ENCODE results near the gene ECI1. TPM values are rescaled to one million over a fixed set of nuclear protein-coding genes. Genes with fewer than 3 reads are reported as not detected.
"Not testable (repeated sequence)": the region's sequence is repeated elsewhere in the genome, so short reads cannot be mapped to it uniquely, and the experiment has no call there.

The ECI1 gene
- total RNA-seq, 1 donor from 2014 or later = 50.9 TPM

GRCh38 chr16:2204416-2205103 lies 46.8 kb downstream of the ECI1 start:
- Mint-ChIP-seq H3K36me3 (ENCODE audit: unreplicated experiment) (peaks cover 5% of the 10 kb centered on the region), H3K27me3 (ENCODE audit: unreplicated experiment) (peaks cover 16% of the 10 kb centered on the region), H3K27ac (ENCODE audit: unreplicated experiment) (peak overlapping the region; percentile 4), H3K4me3 (ENCODE audit: unreplicated experiment) (peak overlapping the region; percentile 82), H3K9me3 (ENCODE audit: unreplicated experiment) (peaks cover 15% of the 10 kb centered on the region), H3K4me1 (ENCODE audit: low read depth, unreplicated experiment) (peaks cover 8% of the 10 kb centered on the region)
- no peak for DNase-seq
- no peak for TF ChIP-seq CTCF (IDR thresholded peaks at IDR 0.05; ENCODE audit: partially characterized antibody, unreplicated experiment)

GRCh38 chr16:2203119-2203688 lies 48.2 kb downstream of the ECI1 start:
- peaks cover 15% of the 10 kb centered on the region for H3K9me3 Mint-ChIP-seq (ENCODE audit: unreplicated experiment)
- H3K4me3 Mint-ChIP-seq (ENCODE audit: unreplicated experiment) = peak overlapping the region; percentile 49
- not testable (repeated sequence) for H3K27ac Mint-ChIP-seq (ENCODE audit: unreplicated experiment)

GRCh38 chr16:2200313-2200712 lies 51.1 kb downstream of the ECI1 start:
- H3K4me3 Mint-ChIP-seq (ENCODE audit: unreplicated experiment) = no peak overlapping the region
- peaks cover 20% of the 10 kb centered on the region for H3K27me3 Mint-ChIP-seq (ENCODE audit: unreplicated experiment)
- no peak for TF ChIP-seq CTCF (IDR thresholded peaks at IDR 0.05; ENCODE audit: partially characterized antibody, unreplicated experiment)
- no peak for DNase-seq
- H3K4me1 Mint-ChIP-seq (ENCODE audit: low read depth, unreplicated experiment) = peaks cover 2% of the 10 kb centered on the region
- H3K9me3 Mint-ChIP-seq (ENCODE audit: unreplicated experiment) = peaks cover 8% of the 10 kb centered on the region
- H3K36me3 Mint-ChIP-seq (ENCODE audit: unreplicated experiment) = peaks cover 5% of the 10 kb centered on the region
- H3K27ac Mint-ChIP-seq (ENCODE audit: unreplicated experiment) = no peak overlapping the region

More at GRCh38 chr16:2203119-2203688, 48.2 kb downstream of the ECI1 start:
- not testable (repeated sequence) for DNase-seq; H3K4me1 Mint-ChIP-seq (ENCODE audit: low read depth, unreplicated experiment); H3K36me3 Mint-ChIP-seq (ENCODE audit: unreplicated experiment)
- peaks cover 22% of the 10 kb centered on the region for H3K27me3 Mint-ChIP-seq (ENCODE audit: unreplicated experiment)

- no peak for TF ChIP-seq CTCF (IDR thresholded peaks at IDR 0.05; ENCODE audit: partially characterized antibody, unreplicated experiment)
- peaks cover 5% of the 10 kb centered on the region for H3K36me3 Mint-ChIP-seq (ENCODE audit: unreplicated experiment)
- no peak overlapping the region for H3K27ac Mint-ChIP-seq (ENCODE audit: unreplicated experiment)
- peaks cover 2% of the 10 kb centered on the region for H3K4me1 Mint-ChIP-seq (ENCODE audit: low read depth, unreplicated experiment)
- H3K27me3 Mint-ChIP-seq (ENCODE audit: unreplicated experiment) = peaks cover 21% of the 10 kb centered on the region
- no peak for DNase-seq
- H3K9me3 Mint-ChIP-seq (ENCODE audit: unreplicated experiment) = peaks cover 8% of the 10 kb centered on the region
- H3K4me3 Mint-ChIP-seq (ENCODE audit: unreplicated experiment) = no peak overlapping the region
These were observed 51.7 kb downstream of the ECI1 start for GRCh38 chr16:2199621-2200139.

GRCh38 chr16:2199095-2199494 lies 52.3 kb downstream of the ECI1 start:
- H3K4me1 Mint-ChIP-seq (ENCODE audit: low read depth, unreplicated experiment) = no peaks in the 10 kb centered on the region
- no peak overlapping the region for H3K4me3 Mint-ChIP-seq (ENCODE audit: unreplicated experiment)
- DNase-seq = no peak
- peaks cover 5% of the 10 kb centered on the region for H3K36me3 Mint-ChIP-seq (ENCODE audit: unreplicated experiment)
- TF ChIP-seq CTCF (IDR thresholded peaks at IDR 0.05; ENCODE audit: partially characterized antibody, unreplicated experiment) = no peak
- H3K27ac Mint-ChIP-seq (ENCODE audit: unreplicated experiment) = no peak overlapping the region
- H3K27me3 Mint-ChIP-seq (ENCODE audit: unreplicated experiment) = peaks cover 25% of the 10 kb centered on the region
- peaks cover 5% of the 10 kb centered on the region for H3K9me3 Mint-ChIP-seq (ENCODE audit: unreplicated experiment)
